ENCODE measurements around the gene ARHGAP10. TPM values are rescaled to one million over a fixed set of nuclear protein-coding genes. Genes with fewer than 3 reads are reported as not detected.

The ARHGAP10 gene
- total RNA-seq, 1 donor from 2014 or later: 10.9 TPM

GRCh38 chr4:147739239-147739823 is 7.4 kb downstream of the ARHGAP10 start:
- no peak for TF ChIP-seq CTCF (conservative IDR thresholded peaks at IDR 0.05; ENCODE audit: low read depth, low read length)
- no peak for DNase-seq (ENCODE audit: low read depth)

GRCh38 chr4:147740176-147740575 is 8.3 kb downstream of the ARHGAP10 start:
- TF ChIP-seq CTCF (conservative IDR thresholded peaks at IDR 0.05; ENCODE audit: low read depth, low read length): no peak
- no peak overlapping the region for H3K4me3 ChIP-seq (ENCODE audit: low read depth, low read length)
- no peak for DNase-seq (ENCODE audit: low read depth)

More at GRCh38 chr4:147739239-147739823, 7.4 kb downstream of the ARHGAP10 start:
- H3K4me3 ChIP-seq (ENCODE audit: low read depth, low read length): no peak overlapping the region

GRCh38 chr4:147741190-147741788 is 9.4 kb downstream of the ARHGAP10 start:
- no peak for TF ChIP-seq CTCF (conservative IDR thresholded peaks at IDR 0.05; ENCODE audit: low read depth, low read length)
- H3K4me3 ChIP-seq (ENCODE audit: low read depth, low read length): no peak overlapping the region
- DNase-seq (ENCODE audit: low read depth): no peak

- TF ChIP-seq CTCF (conservative IDR thresholded peaks at IDR 0.05; ENCODE audit: low read depth, low read length): no peak
- no peak for DNase-seq (ENCODE audit: low read depth)
Measured at GRCh38 chr4:147747787-147748454, 16.0 kb downstream of the ARHGAP10 start.

GRCh38 chr4:147749811-147750321 is 18.0 kb downstream of the ARHGAP10 start:
- no peak for TF ChIP-seq CTCF (conservative IDR thresholded peaks at IDR 0.05; ENCODE audit: low read depth, low read length)
- DNase-seq (ENCODE audit: low read depth): no peak
- no peak overlapping the region for H3K4me3 ChIP-seq (ENCODE audit: low read depth, low read length)

More at GRCh38 chr4:147747787-147748454, 16.0 kb downstream of the ARHGAP10 start:
- H3K4me3 ChIP-seq (ENCODE audit: low read depth, low read length): no peak overlapping the region

GRCh38 chr4:147753047-147753446 is 21.2 kb downstream of the ARHGAP10 start:
- no peak for DNase-seq (ENCODE audit: low read depth)
- no peak overlapping the region for H3K4me3 ChIP-seq (ENCODE audit: low read depth, low read length)
- no peak for TF ChIP-seq CTCF (conservative IDR thresholded peaks at IDR 0.05; ENCODE audit: low read depth, low read length)

Data from epithelial cell of proximal tubule (primary cell).